Heart left ventricle (tissue), 13 donors: Measurements from ENCODE around the gene PARD3.

ENCODE experiments used
- POLR2A ChIP-seq, 2 donors: fragments of 450-650 bp; IDR thresholded peaks; one replicate each; pipeline ENCODE4 v1.6.1; 2017; ENCODE audit warnings: antibody characterized with exemption in 2 of 2, mild to moderate bottlenecking in 2 of 2, moderate library complexity in 2 of 2
- TF ChIP-seq, protein P1 (sequence below), 12 donors: fragments of 200-600 bp; sonication (generic) in 4 of 12; IDR thresholded peaks; one replicate each; pipeline versions ENCODE4 v1.5.0 to v1.8.0; 2018 to 2022; ENCODE audit warnings: antibody characterized with exemption in 12 of 12, mild to moderate bottlenecking in 5 of 12
- donor health status: ischemic (EF 13 %, LVEDD 7.1; RV severe dilation, severe dysfunction).
- donor health status: DM: no; HTN: yes; CAD: no.
- donor health status: DM: no; HTN: no; CAD: no.
- donor health status: ischemic (EF 25% LVEDD 6.9; RV normal size, moderate dysfunction).
- donor health status: ischemic (EF 25% LVEDD 5.7; RV mildly dilated, moderate dysfunction).
- donor health status: ischemic (EF 35%, LVEDD 5.7; RV mildly dilated, moderate dysfunction).
- donor health status: nonischemic (EF 11% LVEDD 7.7; RV severe dilation, severe dysfunction).
- donor health status: DM: yes; HTN: yes; CAD: no.
- donor health status: PGD.
- donor health status: ischemic (EF 29% LVEDD 5.4; RV normal size, mild dysfunction).
- donor health status: nonischemic (EF 23%, LVEDD 6.1; RV moderate dilation, normal function).

DNA sequence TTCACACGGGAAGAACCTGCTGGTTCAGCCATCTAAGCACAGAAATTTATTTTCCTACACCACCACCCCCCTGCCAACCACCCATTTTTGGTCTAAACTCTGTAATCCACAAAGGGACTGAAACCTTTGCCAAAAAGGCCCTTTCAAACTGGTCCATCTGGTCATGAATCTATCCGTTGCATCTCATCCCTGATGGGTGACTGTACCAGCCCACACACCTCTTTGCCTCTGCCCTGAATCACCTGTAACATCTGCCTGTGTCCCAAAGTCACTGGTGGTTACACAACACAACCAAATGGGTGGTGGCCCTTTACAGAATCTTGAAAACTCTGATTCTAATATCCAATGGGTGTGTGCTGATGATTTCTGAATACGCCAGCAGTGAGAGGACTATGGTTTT lies 503.4 kb downstream of the PARD3 start:
- TF ChIP-seq, protein P1, sequence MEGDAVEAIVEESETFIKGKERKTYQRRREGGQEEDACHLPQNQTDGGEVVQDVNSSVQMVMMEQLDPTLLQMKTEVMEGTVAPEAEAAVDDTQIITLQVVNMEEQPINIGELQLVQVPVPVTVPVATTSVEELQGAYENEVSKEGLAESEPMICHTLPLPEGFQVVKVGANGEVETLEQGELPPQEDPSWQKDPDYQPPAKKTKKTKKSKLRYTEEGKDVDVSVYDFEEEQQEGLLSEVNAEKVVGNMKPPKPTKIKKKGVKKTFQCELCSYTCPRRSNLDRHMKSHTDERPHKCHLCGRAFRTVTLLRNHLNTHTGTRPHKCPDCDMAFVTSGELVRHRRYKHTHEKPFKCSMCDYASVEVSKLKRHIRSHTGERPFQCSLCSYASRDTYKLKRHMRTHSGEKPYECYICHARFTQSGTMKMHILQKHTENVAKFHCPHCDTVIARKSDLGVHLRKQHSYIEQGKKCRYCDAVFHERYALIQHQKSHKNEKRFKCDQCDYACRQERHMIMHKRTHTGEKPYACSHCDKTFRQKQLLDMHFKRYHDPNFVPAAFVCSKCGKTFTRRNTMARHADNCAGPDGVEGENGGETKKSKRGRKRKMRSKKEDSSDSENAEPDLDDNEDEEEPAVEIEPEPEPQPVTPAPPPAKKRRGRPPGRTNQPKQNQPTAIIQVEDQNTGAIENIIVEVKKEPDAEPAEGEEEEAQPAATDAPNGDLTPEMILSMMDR (IDR thresholded peaks at IDR 0.05) = no peak
- TF ChIP-seq POLR2A (IDR thresholded peaks at IDR 0.05) = no peak
